Measurements from ENCODE around the gene RAPGEF4.

RAPGEF4 gene

DNA sequence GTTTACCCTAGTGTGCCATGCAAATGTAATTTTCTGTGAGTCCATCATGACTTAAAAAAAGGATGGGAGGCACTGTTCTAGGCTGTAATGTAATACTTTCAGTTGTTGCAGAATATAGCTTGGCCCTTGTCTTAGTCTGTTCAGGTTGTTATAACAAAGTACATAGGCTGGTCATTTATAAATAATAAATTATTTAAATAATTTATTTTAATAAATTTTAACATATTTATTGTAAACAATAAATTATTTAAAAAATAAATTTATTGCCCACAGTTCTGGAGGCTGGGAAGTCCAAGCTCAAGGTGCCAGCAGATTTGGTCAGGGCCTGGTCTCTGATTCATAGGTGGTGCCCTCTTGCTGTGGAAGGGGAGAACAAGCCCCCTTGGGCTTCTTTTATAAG is 35.2 kb downstream of the RAPGEF4 start:
- Histone ChIP-seq H3K9ac (ENCODE audit: low read length) (no peak overlapping the region), H3K36me3 (ENCODE audit: control insufficient read depth in 1 of 2, insufficient read depth in 2 of 2, low read length in 2 of 2) (no peaks in the 10 kb centered on the region), H4K91ac (ENCODE audit: low read depth, low read length) (no peak overlapping the region), H2BK120ac (ENCODE audit: insufficient read depth, low read length, poor library complexity) (no peak overlapping the region), H2AFZ (ENCODE audit: insufficient read depth, low read length, poor library complexity) (no peak overlapping the region), H4K12ac (ENCODE audit: low read depth, low read length) (no peak overlapping the region), H3K9me3 (ENCODE audit: insufficient read depth, low read depth, low read length) (no peaks in the 10 kb centered on the region), H2AK5ac (ENCODE audit: low read length) (no peak overlapping the region), H4K8ac (ENCODE audit: low read depth, low read length) (no peak overlapping the region), H2BK5ac (ENCODE audit: low read depth, low read length, poor library complexity) (no peak overlapping the region), H3K18ac (ENCODE audit: low read length) (no peak overlapping the region), H3K23ac (ENCODE audit: low read length) (no peak overlapping the region), H3K79me1 (ENCODE audit: low read length) (no peaks in the 10 kb centered on the region), H3K27ac (ENCODE audit: low read depth, low read length) (no peak overlapping the region), H3K4ac (ENCODE audit: low read depth, low read length) (no peak overlapping the region), H3K14ac (ENCODE audit: low read length) (no peak overlapping the region), H3K4me1 (ENCODE audit: control insufficient read depth in 1 of 2, insufficient read depth in 2 of 2, low read length in 2 of 2) (no peaks in the 10 kb centered on the region), H3K4me2 (ENCODE audit: low read length) (no peak overlapping the region), H3K4me3 (ENCODE audit: low read depth, low read length) (no peak overlapping the region), H2BK12ac (ENCODE audit: low read length) (no peak overlapping the region), H3K27me3 (ENCODE audit: insufficient read depth, low read length) (no peaks in the 10 kb centered on the region), H3K79me2 (ENCODE audit: control insufficient read depth, insufficient read depth, low read length, poor library complexity) (no peaks in the 10 kb centered on the region)
- no peak for DNase-seq

DNA sequence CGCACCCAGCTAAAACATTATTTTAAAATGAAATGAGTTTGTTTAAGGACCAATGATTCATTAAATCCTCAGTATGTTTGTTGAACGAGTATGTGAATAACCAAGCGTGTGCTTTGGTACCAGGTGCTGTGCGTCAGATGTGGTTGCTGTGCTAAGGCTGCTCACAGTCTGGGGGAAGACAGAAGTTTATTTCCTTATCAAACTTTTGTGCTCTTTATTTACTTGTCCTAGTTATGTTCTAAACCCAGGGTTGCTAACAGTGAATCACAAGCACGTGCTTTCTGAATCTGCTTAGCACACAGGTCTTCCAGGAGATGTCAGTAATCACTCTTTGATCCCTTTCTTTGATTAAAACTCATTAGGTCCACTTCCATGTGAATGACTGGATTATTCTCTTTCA is 37.0 kb downstream of the RAPGEF4 start:
- Histone ChIP-seq H2BK12ac (ENCODE audit: low read length) (no peak overlapping the region), H2BK5ac (ENCODE audit: low read depth, low read length, poor library complexity) (no peak overlapping the region), H3K9ac (ENCODE audit: low read length) (no peak overlapping the region), H4K12ac (ENCODE audit: low read depth, low read length) (no peak overlapping the region), H3K18ac (ENCODE audit: low read length) (no peak overlapping the region), H3K4me1 (ENCODE audit: control insufficient read depth in 1 of 2, insufficient read depth in 2 of 2, low read length in 2 of 2) (no peaks in the 10 kb centered on the region), H2AK5ac (ENCODE audit: low read length) (no peak overlapping the region), H3K27me3 (ENCODE audit: insufficient read depth, low read length) (no peaks in the 10 kb centered on the region), H2AFZ (ENCODE audit: insufficient read depth, low read length, poor library complexity) (no peak overlapping the region), H3K9me3 (ENCODE audit: insufficient read depth, low read depth, low read length) (no peaks in the 10 kb centered on the region), H4K8ac (ENCODE audit: low read depth, low read length) (no peak overlapping the region), H4K91ac (ENCODE audit: low read depth, low read length) (no peak overlapping the region), H3K27ac (ENCODE audit: low read depth, low read length) (no peak overlapping the region), H3K4ac (ENCODE audit: low read depth, low read length) (no peak overlapping the region), H3K79me1 (ENCODE audit: low read length) (no peaks in the 10 kb centered on the region), H3K4me3 (ENCODE audit: low read depth, low read length) (no peak overlapping the region), H3K36me3 (ENCODE audit: control insufficient read depth in 1 of 2, insufficient read depth in 2 of 2, low read length in 2 of 2) (no peaks in the 10 kb centered on the region), H2BK120ac (ENCODE audit: insufficient read depth, low read length, poor library complexity) (no peak overlapping the region), H3K23ac (ENCODE audit: low read length) (no peak overlapping the region), H3K79me2 (ENCODE audit: control insufficient read depth, insufficient read depth, low read length, poor library complexity) (no peaks in the 10 kb centered on the region), H3K14ac (ENCODE audit: low read length) (no peak overlapping the region), H3K4me2 (ENCODE audit: low read length) (no peak overlapping the region)
- no peak for DNase-seq
- no CpG with 5 or more reads among the region's 5 CpGs for WGBS (ENCODE audit: extremely low coverage, insufficient coverage, insufficient read length)

- Histone ChIP-seq H3K23ac (ENCODE audit: low read length) (no peak overlapping the region), H2BK120ac (ENCODE audit: insufficient read depth, low read length, poor library complexity) (no peak overlapping the region), H4K12ac (ENCODE audit: low read depth, low read length) (no peak overlapping the region), H3K14ac (ENCODE audit: low read length) (no peak overlapping the region), H3K4me1 (ENCODE audit: control insufficient read depth in 1 of 2, insufficient read depth in 2 of 2, low read length in 2 of 2) (no peaks in the 10 kb centered on the region), H3K79me2 (ENCODE audit: control insufficient read depth, insufficient read depth, low read length, poor library complexity) (no peaks in the 10 kb centered on the region), H2AFZ (ENCODE audit: insufficient read depth, low read length, poor library complexity) (no peak overlapping the region), H3K4me2 (ENCODE audit: low read length) (no peak overlapping the region), H3K4ac (ENCODE audit: low read depth, low read length) (no peak overlapping the region), H2BK12ac (ENCODE audit: low read length) (no peak overlapping the region), H3K79me1 (ENCODE audit: low read length) (no peaks in the 10 kb centered on the region), H4K91ac (ENCODE audit: low read depth, low read length) (no peak overlapping the region), H3K36me3 (ENCODE audit: control insufficient read depth in 1 of 2, insufficient read depth in 2 of 2, low read length in 2 of 2) (no peaks in the 10 kb centered on the region), H4K8ac (ENCODE audit: low read depth, low read length) (no peak overlapping the region), H3K4me3 (ENCODE audit: low read depth, low read length) (no peak overlapping the region), H3K9ac (ENCODE audit: low read length) (no peak overlapping the region), H2BK5ac (ENCODE audit: low read depth, low read length, poor library complexity) (no peak overlapping the region), H3K27me3 (ENCODE audit: insufficient read depth, low read length) (no peaks in the 10 kb centered on the region), H3K9me3 (ENCODE audit: insufficient read depth, low read depth, low read length) (no peaks in the 10 kb centered on the region), H2AK5ac (ENCODE audit: low read length) (no peak overlapping the region), H3K18ac (ENCODE audit: low read length) (no peak overlapping the region), H3K27ac (ENCODE audit: low read depth, low read length) (no peak overlapping the region)
- no peak for DNase-seq
Observed at GRCh38 chr2:172774302-172774701, 38.7 kb downstream of the RAPGEF4 start.

GRCh38 chr2:172775319-172775718 is 39.7 kb downstream of the RAPGEF4 start:
- DNase-seq: no peak
- no peak overlapping the region for H2AFZ ChIP-seq (ENCODE audit: insufficient read depth, low read length, poor library complexity)
- whole genome bisulfite sequencing (ENCODE audit: extremely low coverage, insufficient coverage, insufficient read length): no CpG with 5 or more reads among the region's 1 CpG

GRCh38 chr2:172777431-172777830 is 41.8 kb downstream of the RAPGEF4 start:
- no peak overlapping the region for H3K4me3 ChIP-seq (ENCODE audit: low read depth, low read length)
- peaks cover 0 to 3% of the 10 kb centered on the region in 2 experiments for H3K4me1 ChIP-seq (ENCODE audit: control insufficient read depth in 1 of 2, insufficient read depth in 2 of 2, low read length in 2 of 2)
- H3K79me1 ChIP-seq (ENCODE audit: low read length): no peaks in the 10 kb centered on the region
- no peaks in the 10 kb centered on the region for H3K79me2 ChIP-seq (ENCODE audit: control insufficient read depth, insufficient read depth, low read length, poor library complexity)
- H3K27ac ChIP-seq (ENCODE audit: low read depth, low read length): no peak overlapping the region
- H3K14ac ChIP-seq (ENCODE audit: low read length): no peak overlapping the region
- no peak overlapping the region for H2AK5ac ChIP-seq (ENCODE audit: low read length)
- H3K9me3 ChIP-seq (ENCODE audit: insufficient read depth, low read depth, low read length): peaks cover 2% of the 10 kb centered on the region
- no peak overlapping the region for H3K23ac ChIP-seq (ENCODE audit: low read length)
- no peak overlapping the region for H3K9ac ChIP-seq (ENCODE audit: low read length)
- H3K27me3 ChIP-seq (ENCODE audit: insufficient read depth, low read length): peaks cover 6% of the 10 kb centered on the region
- no peaks in the 10 kb centered on the region for H3K36me3 ChIP-seq (ENCODE audit: control insufficient read depth in 1 of 2, insufficient read depth in 2 of 2, low read length in 2 of 2)
- WGBS (ENCODE audit: extremely low coverage, insufficient coverage, insufficient read length): no CpG with 5 or more reads among the region's 3 CpGs
- no peak overlapping the region for H4K12ac ChIP-seq (ENCODE audit: low read depth, low read length)
- no peak overlapping the region for H2AFZ ChIP-seq (ENCODE audit: insufficient read depth, low read length, poor library complexity)
- H2BK120ac ChIP-seq (ENCODE audit: insufficient read depth, low read length, poor library complexity): no peak overlapping the region
- no peak overlapping the region for H3K4ac ChIP-seq (ENCODE audit: low read depth, low read length)
- no peak for DNase-seq
- H2BK12ac ChIP-seq (ENCODE audit: low read length): no peak overlapping the region
- no peak overlapping the region for H3K4me2 ChIP-seq (ENCODE audit: low read length)
- H3K18ac ChIP-seq (ENCODE audit: low read length): no peak overlapping the region
- H4K91ac ChIP-seq (ENCODE audit: low read depth, low read length): no peak overlapping the region
- no peak overlapping the region for H4K8ac ChIP-seq (ENCODE audit: low read depth, low read length)
- no peak overlapping the region for H2BK5ac ChIP-seq (ENCODE audit: low read depth, low read length, poor library complexity)

More at GRCh38 chr2:172775319-172775718, 39.7 kb downstream of the RAPGEF4 start:
- Histone ChIP-seq H3K79me1 (ENCODE audit: low read length) (no peaks in the 10 kb centered on the region), H3K9ac (ENCODE audit: low read length) (no peak overlapping the region), H3K9me3 (ENCODE audit: insufficient read depth, low read depth, low read length) (no peaks in the 10 kb centered on the region), H2BK120ac (ENCODE audit: insufficient read depth, low read length, poor library complexity) (no peak overlapping the region), H4K91ac (ENCODE audit: low read depth, low read length) (no peak overlapping the region), H2AK5ac (ENCODE audit: low read length) (no peak overlapping the region), H3K23ac (ENCODE audit: low read length) (no peak overlapping the region), H3K27me3 (ENCODE audit: insufficient read depth, low read length) (peaks cover 2% of the 10 kb centered on the region), H4K8ac (ENCODE audit: low read depth, low read length) (no peak overlapping the region), H3K18ac (ENCODE audit: low read length) (no peak overlapping the region), H3K27ac (ENCODE audit: low read depth, low read length) (no peak overlapping the region), H3K4me3 (ENCODE audit: low read depth, low read length) (no peak overlapping the region), H3K4me2 (ENCODE audit: low read length) (no peak overlapping the region), H3K36me3 (ENCODE audit: control insufficient read depth in 1 of 2, insufficient read depth in 2 of 2, low read length in 2 of 2) (no peaks in the 10 kb centered on the region), H4K12ac (ENCODE audit: low read depth, low read length) (no peak overlapping the region), H2BK12ac (ENCODE audit: low read length) (no peak overlapping the region), H3K4me1 (ENCODE audit: control insufficient read depth in 1 of 2, insufficient read depth in 2 of 2, low read length in 2 of 2) (no peaks in the 10 kb centered on the region), H3K4ac (ENCODE audit: low read depth, low read length) (no peak overlapping the region), H3K79me2 (ENCODE audit: control insufficient read depth, insufficient read depth, low read length, poor library complexity) (no peaks in the 10 kb centered on the region), H2BK5ac (ENCODE audit: low read depth, low read length, poor library complexity) (no peak overlapping the region), H3K14ac (ENCODE audit: low read length) (no peak overlapping the region)

Data from trophoblast cell (in vitro differentiated cells and primary cell).